GM21447 (cell line): ENCODE results near the gene REPS2.
"Not testable (repeated sequence)": the region's sequence is repeated elsewhere in the genome, so short reads cannot be mapped to it uniquely, and the experiment has no call there.

Experiments used
- ATAC-seq: cut with Tn5 transposase; IDR thresholded peaks from one replicate; pipeline ENCODE4 v1.9.1; 2021; ENCODE audit not compliant: unreplicated experiment

Gene REPS2

GRCh38 chrX:16962661-16963060 is 16.2 kb downstream of the REPS2 start:
- ATAC-seq, result not testable (repeated sequence)

GRCh38 chrX:16963216-16963615 is 16.8 kb downstream of the REPS2 start:
- no peak for ATAC-seq

GRCh38 chrX:16964976-16965375 is 18.5 kb downstream of the REPS2 start:
- ATAC-seq, result not testable (repeated sequence)

GRCh38 chrX:16966752-16967448 is 20.4 kb downstream of the REPS2 start:
- ATAC-seq, result no peak

GRCh38 chrX:16968753-16969152 is 22.3 kb downstream of the REPS2 start:
- ATAC-seq, result not testable (repeated sequence)

- no peak for ATAC-seq
These were observed 24.5 kb downstream of the REPS2 start for GRCh38 chrX:16970977-16971376.

- no peak for ATAC-seq
These were observed 25.2 kb downstream of the REPS2 start for GRCh38 chrX:16971694-16972093.

GRCh38 chrX:16975233-16975632 is 28.8 kb downstream of the REPS2 start:
- no peak for ATAC-seq

GRCh38 chrX:16977771-16978170 is 31.3 kb downstream of the REPS2 start:
- no peak for ATAC-seq

- ATAC-seq, result no peak
These were observed 31.9 kb downstream of the REPS2 start for GRCh38 chrX:16978193-16978984.

- no peak for ATAC-seq
These were observed 32.8 kb downstream of the REPS2 start for GRCh38 chrX:16979226-16979625.

GRCh38 chrX:16981209-16981608 is 34.8 kb downstream of the REPS2 start:
- no peak for ATAC-seq

GRCh38 chrX:16981980-16982379 is 35.5 kb downstream of the REPS2 start:
- no peak for ATAC-seq

GRCh38 chrX:16983051-16983450 is 36.6 kb downstream of the REPS2 start:
- ATAC-seq, result no peak

- ATAC-seq, result no peak
These were observed 38.8 kb downstream of the REPS2 start for GRCh38 chrX:16985286-16985685.

GRCh38 chrX:16986169-16986568 is 39.7 kb downstream of the REPS2 start:
- no peak for ATAC-seq

- ATAC-seq, result no peak
These were observed 43.3 kb downstream of the REPS2 start for GRCh38 chrX:16989750-16990149.

GRCh38 chrX:16990839-16991238 is 44.4 kb downstream of the REPS2 start:
- no peak for ATAC-seq

- ATAC-seq, result no peak
These were observed 46.0 kb downstream of the REPS2 start for GRCh38 chrX:16992445-16992844.

- no peak for ATAC-seq
These were observed 46.5 kb downstream of the REPS2 start for GRCh38 chrX:16992951-16993350.

GRCh38 chrX:16993791-16994318 is 47.4 kb downstream of the REPS2 start:
- ATAC-seq, result no peak

- no peak for ATAC-seq
These were observed 48.3 kb downstream of the REPS2 start for GRCh38 chrX:16994736-16995135.
